NK-92 (cell line): ENCODE data around the gene FAF1.

ENCODE experiments used
- DNase-seq: peaks from one replicate; lab custom pipeline; 2025; ENCODE audit not compliant: unreplicated experiment; lab: John Stamatoyannopoulos, UW

The FAF1 gene

DNA sequence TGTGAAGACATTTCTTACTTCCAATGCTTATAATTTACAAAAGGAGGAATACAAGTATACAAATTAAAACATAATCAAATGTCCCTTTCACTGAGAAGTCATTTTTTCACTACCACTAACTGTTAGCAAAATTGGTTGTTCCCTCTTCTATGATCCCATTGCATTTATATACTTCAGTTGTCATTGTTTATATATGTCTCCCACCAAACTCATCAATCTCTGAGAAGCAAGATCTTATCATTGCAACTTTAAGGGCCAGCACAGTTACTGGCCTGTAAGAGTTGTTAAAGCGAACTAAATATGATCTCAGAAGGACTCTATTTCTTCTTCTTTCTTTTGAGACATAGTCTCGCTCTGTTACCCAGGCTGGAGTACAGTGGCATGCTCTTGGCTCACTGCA is 313.5 kb downstream of the FAF1 start:
- no peak for DNase-seq

DNA sequence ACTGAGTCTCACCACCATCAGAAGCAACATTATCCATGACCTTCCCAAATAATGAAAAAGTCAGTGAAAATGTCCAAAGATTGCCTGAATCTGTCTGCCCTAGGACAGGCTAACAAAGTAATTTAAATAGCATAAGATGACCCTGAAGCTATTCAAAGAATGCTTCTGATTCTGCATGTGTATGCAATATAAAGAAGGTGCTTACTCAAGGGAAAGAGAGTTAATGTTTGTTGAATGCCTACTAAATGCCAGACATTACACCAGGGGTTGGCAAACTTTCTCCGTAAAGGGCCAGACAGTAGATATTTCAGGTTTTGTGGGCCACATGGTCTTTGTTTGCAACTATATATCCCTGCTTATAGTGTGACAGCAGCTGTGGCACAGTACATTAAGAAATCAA is 314.9 kb downstream of the FAF1 start:
- DNase-seq, result no peak

DNA sequence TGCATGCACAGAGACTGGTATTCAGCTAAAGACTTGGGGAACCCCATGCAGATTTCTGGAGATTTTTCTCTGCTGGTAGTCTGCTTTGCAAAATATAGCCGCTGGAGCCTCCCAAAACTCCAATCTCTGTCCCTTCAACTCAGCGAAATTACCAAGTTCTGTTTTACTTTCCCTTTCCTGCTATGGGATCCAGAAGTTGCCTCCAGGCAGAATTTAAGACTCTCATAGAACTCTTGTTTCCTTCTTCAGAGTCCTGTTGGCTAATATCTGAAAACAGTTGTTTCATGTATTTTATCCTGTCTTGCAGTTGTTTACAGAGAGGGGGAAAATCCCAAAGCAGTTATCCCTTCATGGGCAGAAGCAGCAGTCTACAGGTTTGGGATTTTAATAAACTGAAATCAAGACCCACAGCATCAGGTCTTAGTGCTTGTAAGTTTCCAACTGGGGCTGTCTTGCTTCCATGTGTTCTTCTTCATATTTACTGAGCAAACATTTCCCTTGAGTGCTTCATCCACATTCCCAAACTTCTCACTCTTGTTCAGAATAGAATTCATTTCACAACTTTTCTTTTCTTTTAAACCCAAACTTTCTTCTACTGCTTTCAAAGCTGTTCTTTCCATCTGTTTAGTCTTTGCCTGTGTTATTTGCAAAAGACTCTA is 315.5 kb downstream of the FAF1 start:
- no peak for DNase-seq

DNA sequence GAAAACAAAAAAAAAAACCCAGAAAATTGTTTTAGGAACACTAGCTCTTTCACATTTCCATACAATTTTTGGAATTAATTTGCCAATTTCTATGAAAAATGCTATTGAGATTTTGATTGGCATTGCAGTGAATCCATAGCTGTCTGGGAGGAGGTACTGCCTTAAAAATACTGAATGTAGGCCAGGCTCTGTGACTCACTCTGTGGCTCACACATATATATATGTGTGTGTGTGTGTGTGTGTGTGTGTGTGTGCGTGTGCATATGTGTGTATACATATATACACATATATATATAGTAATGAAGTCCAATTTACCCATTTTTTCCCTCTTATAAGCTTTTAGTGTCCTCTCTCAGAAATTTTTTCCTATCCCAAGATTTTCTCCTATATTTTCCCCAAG is 322.6 kb downstream of the FAF1 start:
- DNase-seq, result no peak

DNA sequence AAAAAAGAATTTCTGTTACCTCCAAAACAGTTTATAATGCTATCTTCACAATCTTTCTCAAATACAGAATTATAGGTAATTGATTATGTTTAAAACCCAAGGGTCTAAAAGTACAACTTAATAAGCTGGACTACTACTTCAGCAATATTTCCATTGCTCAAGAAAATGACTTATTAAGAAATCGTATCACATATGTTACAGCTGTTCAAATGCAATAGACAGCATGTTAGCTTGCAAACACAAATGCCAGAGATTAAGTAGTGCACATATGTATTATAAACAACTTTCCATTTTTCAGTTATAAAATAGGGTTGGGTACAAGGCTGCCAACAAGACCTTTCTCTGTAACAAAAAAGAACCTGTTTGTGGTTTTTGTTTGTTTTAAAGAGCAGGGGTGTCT is 325.8 kb downstream of the FAF1 start:
- DNase-seq, result no peak

DNA sequence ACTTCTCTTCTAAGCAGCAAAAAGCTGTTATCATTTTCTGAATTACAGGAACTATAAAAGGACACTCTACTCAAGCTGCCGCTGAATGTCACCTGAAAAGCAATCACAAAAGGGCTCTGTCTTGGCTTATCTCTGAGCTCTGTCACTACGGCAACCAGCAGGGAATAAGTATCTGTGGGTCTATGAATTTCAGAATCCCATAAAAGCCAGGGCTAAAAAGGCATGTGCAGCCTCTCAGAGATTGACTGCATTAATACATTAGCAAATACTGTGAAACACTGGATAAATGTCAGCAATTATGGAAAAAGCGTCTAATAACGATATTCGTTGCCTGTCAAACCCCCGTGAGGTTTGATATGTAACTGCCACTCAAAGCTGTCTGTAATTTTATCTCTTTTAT is 326.6 kb downstream of the FAF1 start:
- DNase-seq, result no peak

DNA sequence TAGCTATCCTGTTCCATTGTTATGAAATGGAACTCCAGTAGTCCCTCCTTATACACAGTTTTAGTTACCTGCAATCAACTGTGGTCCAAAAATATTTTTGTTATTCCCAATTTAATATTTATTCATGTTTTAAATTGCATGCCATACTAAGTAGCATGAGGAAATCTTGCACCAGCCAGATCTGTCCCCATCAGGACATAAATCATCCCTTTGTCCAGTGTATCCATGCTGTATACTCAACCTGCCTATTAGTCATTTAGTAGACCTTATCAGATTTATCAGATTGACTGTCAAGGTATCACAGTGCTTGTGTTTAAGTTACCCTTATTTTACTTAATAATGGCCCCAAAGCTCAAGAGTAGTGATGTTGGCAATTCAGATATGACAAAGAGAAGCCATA is 328.9 kb downstream of the FAF1 start:
- no peak for DNase-seq

DNA sequence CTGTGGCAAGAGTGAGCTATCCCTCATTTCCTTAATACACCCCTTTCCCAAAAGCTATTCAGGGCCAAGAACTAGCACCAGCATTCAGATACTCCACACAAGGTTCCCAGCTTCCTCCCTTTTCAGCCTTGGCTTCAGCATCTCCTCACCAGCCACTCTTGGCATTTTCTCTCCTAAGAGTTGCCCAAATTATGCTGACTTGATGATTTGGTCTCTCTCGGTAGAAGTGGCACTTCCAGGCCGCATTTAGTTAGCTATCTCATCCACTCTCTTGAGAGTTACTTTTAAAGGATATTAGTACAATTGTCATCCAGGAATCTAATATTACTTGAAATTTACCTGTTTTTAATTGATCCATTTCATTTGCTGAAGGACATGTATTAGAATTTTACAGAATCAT is 337.8 kb downstream of the FAF1 start:
- DNase-seq, result no peak

DNA sequence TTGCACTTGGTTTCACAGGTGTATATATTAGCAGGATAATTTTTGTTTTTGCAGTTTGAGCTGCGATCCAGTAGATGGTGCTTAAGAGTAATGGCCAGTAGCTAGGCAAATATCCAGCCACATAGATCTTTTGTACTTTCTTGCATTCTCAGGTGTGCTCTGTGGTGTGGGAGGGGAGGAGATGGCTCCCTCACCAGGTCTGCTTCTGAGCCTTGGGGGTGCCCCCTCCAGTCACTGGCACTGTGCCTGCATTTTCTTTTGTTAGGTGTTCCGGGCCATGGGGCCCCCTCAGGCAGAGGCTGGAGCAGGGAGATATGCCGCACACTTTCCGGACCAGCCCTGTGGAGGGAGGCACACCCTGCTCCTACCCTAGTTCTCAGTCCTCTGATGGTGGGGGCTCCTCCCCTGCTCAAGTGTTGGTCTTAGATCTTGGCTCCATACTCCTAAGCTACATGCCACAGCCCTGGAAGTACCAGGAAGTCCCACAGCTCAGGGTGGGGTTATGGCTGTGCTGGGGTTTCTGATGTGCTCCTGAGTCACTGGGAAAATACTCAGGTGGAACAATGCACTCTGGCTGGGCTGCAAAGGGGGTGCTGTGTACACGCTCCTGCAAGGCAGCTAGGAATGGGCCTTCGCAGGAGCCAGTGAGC is 339.3 kb downstream of the FAF1 start:
- DNase-seq, result no peak

DNA sequence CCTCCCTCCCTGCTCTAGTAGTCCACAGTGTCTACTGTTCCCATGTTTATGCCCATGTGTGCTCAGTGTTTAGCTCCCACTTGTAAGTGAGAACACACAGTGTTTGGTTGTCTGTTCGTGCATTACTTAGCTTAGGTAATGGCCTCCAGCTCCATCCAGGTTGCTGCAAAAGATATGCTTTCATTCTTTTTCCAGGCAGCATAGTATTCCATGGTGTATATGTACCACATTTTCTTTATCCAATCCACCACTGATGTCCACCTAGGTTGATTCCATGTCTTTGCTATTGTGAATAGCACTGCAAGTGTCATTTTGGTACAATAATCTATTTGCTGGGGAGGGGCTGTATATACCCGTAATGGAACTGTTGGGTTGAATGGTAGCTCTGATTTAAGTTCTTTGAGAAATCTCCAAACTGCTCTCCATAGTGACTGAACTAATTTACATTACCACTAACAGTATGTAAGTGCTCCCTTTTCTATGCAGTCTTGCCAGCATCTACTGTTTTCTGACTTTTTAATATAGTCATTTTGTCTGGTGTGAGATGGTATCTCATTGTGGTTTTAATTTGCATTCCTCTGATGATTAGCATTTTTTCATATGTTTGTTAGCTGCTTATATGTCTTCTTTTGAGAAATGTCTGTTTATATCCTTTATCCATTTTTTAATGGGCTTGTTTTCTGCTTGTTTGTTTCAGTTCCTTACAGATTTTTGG is 344.9 kb downstream of the FAF1 start:
- no peak for DNase-seq

DNA sequence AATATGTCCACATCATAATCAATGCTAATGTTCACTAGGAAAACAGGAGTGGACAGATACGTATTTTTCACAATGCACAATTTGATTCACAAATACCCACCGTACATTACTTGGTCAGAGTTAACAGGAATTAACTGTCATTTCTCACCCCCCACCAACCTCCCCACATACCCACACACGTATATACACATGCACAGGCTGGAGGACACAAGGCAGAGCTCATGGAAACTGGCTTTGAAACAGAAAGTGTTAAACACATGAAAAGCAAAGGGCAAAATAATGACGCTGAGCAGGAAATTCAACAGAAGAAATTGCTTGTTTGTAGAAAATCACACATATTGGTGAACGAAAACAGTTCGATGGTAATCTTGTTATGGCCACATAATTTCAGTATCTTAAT is 348.4 kb downstream of the FAF1 start:
- DNase-seq, result no peak

DNA sequence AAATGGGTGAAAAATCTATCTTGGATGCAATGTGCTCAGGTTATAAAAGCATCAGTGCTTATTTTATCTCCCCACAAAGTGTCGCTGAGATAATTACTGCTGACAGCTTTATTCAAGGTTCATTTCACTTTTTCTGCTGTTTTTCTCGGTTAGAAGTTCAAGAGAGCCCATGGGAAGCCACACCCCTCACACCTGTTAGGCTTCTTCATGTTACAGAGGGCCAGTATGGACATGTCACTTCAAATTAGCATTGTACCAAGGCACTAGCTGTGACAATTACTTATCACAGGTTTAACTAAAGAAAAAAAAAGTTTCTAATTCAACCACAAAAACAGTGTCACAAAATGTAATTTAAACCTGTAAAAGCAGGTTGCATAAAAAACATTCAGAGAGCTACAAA is 349.5 kb downstream of the FAF1 start:
- no peak for DNase-seq

DNA sequence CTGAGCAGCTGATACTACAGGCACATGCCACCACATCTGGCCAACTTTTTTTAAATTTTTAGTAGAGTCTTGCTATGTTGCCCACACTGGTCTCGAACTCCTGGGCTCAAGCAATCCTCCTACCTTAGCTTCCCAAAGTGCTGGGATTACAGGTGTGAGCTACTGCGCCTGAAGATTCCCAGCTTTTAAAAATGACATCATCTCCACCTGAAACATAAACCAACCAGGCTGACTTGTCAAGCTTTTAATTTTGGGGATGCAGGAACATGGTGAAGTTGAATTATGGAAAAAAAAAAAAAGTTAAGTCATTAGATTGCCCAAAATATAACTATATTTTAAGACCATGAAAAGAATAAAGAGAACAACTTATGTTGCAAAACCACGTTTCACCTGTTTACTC is 350.6 kb downstream of the FAF1 start:
- no peak for DNase-seq

DNA sequence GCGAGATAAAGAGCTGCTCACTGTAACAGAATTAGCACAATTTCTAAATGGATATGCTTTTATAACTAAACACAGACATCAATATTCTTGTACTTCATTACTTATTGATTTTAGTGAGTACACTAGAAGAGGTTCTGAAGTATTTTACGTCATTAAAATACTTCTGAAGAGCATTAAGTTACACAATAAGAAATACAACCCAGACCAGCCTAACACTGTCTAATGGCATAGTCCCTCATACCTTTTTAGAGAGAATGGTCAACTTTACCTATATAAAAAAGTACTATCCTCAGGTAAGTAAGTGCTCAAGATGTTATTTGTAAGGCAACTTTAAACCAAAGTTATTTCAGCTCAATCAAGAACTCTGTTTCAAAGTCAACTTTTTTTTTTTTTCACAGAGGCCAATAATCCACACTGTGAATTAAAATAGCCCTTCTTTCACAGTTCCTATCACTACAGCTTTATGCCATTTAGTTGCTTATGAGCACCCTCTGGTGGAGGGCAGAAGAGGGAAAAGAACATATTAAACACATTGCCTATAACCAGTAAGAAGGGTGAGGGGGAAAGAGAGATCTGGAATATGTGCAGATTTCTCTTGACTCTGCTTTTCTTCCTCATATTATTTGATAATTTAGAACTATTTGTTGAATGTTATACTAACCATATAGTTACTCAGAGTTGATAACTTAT is 354.7 kb downstream of the FAF1 start:
- no peak for DNase-seq

DNA sequence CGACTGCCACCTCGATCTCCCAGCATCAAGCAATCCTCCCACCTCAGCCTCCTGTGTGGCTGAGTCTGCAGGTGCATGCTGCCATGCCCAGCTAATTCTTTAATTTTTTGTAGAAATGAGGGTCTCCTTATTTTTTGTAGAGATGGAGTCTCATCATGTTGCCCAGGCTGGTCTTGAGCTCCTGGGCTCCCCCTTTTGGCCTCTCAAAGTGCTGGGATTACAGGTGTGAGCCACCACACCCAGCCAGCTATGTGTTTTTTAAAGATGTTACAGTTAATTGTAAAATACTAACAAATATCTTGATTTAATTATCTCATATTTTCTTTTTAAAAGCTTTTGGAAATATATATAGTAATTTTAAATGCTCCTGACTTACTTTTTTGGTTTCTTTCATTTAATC is 355.5 kb downstream of the FAF1 start:
- no peak for DNase-seq

DNA sequence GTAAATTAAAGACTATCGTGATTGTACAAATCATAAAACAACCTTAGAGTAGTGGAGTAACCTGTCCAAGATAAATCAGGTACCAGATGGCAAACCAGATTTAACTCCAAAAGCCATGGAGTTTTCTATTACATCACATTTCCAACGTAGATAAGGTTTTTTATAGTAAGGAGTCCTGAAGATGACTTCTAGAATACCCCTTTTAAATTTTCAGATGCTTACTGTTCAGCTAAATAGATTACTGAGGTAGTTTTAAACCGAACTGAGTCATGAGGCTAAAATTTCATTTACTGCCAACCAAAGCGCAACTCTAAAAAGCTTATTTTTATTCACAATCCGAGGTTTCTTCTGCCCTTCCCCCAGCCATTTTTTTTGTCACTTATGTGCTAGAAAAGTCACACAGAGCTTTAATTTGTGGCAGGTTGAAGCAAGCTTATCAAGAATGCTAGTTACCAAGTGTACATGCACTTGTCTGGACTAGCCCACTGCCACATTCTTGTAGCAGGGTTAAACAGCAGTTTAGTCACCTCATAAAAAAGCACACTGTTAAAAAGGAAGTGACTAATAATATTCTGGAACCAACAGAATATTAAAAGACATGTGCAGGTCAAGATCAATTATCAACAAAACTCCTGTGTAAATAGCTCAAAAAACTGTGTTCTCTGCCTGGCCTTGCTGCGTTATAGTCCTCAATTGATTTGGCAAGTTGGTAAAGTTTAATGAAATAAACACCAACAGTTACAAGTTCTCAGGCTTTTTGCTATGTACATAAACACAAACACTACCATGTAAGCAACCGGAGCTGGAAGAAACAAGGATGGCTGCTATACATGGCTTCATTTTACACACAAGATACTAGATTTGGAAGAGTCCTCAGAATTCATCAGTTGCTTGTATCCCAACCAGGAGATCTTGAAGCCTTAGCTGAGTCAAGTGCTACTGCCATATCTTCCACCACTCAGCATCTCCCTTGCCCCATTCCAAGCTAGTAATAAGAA is 356.5 kb downstream of the FAF1 start:
- DNase-seq, result no peak

DNA sequence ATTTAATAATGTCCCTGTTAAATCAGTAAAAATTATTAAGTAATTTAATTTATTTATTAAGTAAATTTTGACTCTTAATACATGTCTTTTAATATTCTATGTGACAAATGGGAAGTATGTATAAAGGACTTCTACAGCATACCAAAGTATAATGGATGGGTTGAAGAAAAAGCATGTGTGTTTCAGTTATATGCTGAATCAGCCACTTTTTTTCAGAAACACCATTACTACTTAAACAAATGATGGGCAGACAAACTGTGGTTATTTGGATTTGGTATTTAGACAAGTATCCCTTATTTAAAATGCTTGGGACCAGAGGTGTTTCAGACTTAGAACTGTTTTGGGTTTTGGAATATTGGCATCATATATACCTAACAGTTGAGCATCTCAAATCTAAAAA is 360.5 kb downstream of the FAF1 start:
- no peak for DNase-seq

DNA sequence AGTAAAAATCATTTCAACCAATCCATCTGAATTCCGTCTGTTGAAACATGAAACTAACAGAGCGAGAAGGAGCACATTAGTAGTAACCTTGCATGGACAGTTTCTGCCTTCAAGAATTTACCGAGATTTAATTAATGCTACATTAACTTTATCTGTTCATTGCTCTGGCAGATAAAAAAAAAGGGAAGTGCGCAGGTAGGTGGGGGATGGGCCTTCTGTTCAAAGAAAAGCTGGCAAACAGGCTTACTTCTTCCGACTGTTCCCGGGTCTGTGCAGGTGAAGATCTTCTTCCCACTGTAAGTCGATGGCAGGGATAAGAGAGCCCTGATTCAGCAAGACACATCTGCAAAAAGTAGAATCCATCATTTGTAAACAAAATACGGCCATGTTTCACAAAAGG is 364.2 kb downstream of the FAF1 start:
- no peak for DNase-seq

DNA sequence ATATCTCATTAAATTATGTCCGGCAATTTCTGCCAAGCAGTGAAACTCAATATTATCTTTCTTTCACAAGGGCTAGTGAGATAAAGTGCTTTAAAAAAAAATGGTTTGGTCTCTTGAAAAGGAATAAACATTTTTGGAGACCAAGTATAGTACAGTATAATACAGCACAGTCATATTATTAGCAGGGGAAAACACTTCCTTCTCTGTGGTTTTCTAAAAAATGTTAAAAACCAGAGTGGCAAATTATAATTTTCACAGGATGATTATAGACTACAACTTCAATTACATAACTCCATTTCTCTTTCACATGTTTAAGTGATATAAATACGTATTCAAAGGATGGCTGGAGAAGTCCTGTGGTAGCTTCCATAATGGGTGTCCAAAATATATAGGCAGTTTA is 366.6 kb downstream of the FAF1 start:
- DNase-seq, result no peak

DNA sequence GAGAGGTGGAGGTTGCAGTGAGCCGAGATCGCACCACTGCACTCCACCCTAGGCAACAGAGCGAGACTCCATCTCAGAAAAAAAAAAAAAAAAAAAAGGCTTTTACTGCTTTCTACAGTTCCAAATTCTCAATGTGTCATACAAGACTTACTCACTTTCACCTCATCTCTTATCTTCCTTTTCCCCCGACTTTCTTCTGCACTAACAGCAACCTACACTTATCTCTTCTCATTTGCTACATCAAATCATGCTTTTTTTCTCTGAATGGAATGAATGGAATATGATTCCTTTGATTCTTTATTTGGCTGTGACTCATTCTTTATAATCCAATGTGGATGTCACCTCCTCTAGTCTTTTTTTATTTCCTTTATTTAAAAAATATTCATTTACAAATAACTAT is 368.5 kb downstream of the FAF1 start:
- no peak for DNase-seq

DNA sequence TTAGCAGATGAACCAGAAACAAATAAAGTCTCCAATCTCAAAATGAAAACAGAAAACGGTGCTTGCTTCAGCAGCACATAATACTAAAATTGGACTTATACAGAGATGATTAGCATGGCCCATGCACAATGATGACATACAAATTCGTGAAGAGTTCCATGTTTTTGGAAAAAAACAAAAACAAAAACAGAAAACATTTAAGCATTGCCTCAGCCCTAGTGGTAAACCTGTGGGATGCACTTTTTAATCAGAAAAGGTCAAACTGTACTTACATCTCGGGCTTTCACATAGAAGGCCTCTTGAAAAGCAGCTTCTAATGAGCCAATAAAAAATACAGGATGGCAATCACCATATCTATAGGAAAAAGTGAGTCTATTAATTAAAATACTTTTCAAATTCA is 377.7 kb downstream of the FAF1 start:
- no peak for DNase-seq
